Smooth muscle cell (in vitro differentiated cells): ENCODE data around the gene TCF7. TPM values are rescaled to one million over a fixed set of nuclear protein-coding genes. Genes with fewer than 3 reads are reported as not detected.

Experiments
- DNase-seq: peaks from one replicate; lab custom pipeline; 2025; ENCODE audit not compliant: unreplicated experiment; lab: John Stamatoyannopoulos, UW
- H2AFZ ChIP-seq: fragments of 200-600 bp; sonication (generic); 2 replicates; pipeline ENCODE4 v1.6.0; 2016; ENCODE audit warnings: antibody characterized with exemption, low read depth, mild to moderate bottlenecking
- H3F3A ChIP-seq: fragments of 200-600 bp; sonication (generic); 2 replicates; pipeline ENCODE4 v1.6.0; 2017; ENCODE audit warnings: antibody characterized with exemption, low read depth
- H3K27ac ChIP-seq: fragments of 200-600 bp; sonication (generic); 2 replicates; pipeline ENCODE4 v1.5.1; 2016; ENCODE audit warnings: low read depth, mild to moderate bottlenecking
- H3K27me3 ChIP-seq: fragments of 200-600 bp; sonication (generic); 2 replicates; pipeline ENCODE4 v1.6.1; 2016; ENCODE audit warnings: low read depth, mild to moderate bottlenecking
- H3K36me3 ChIP-seq: fragments of 200-600 bp; sonication (generic); 2 replicates; pipeline ENCODE4 v1.5.1; 2016; ENCODE audit warnings: low read depth
- H3K4me1 ChIP-seq: fragments of 200-600 bp; sonication (generic); 2 replicates; pipeline ENCODE4 v1.5.1; 2016; ENCODE audit warnings: low read depth
- H3K4me2 ChIP-seq: fragments of 200-600 bp; sonication (generic); 2 replicates; pipeline ENCODE4 v1.6.0; 2016; ENCODE audit warnings: mild to moderate bottlenecking
- H3K4me3 ChIP-seq: fragments of 200-600 bp; sonication (generic); 2 replicates; pipeline ENCODE4 v1.5.1; 2016; ENCODE audit warnings: mild to moderate bottlenecking
- H3K79me2 ChIP-seq: fragments of 200-600 bp; sonication (generic); 2 replicates; pipeline ENCODE4 v1.6.0; 2016; ENCODE audit warnings: low read depth, mild to moderate bottlenecking
- H3K9ac ChIP-seq: fragments of 200-600 bp; sonication (generic); 2 replicates; pipeline ENCODE4 v1.6.0; 2016; ENCODE audit warnings: low read depth
- H3K9me3 ChIP-seq: fragments of 200-600 bp; sonication (generic); replicated peaks from 2 replicates; pipeline ENCODE4 v1.5.1; 2016; ENCODE audit warnings: low read depth
- H4K20me1 ChIP-seq: fragments of 200-600 bp; sonication (generic); 2 replicates; pipeline ENCODE4 v1.6.0; 2016; ENCODE audit warnings: low read depth
- WGBS: methylation state at CpG from one replicate; pipeline ENCODE4 v1.1.7; 2016; ENCODE audit warnings: low lambda C conversion rate; 5-methylcytosine and 5-hydroxymethylcytosine counted together
- polyA plus RNA-seq: library from polyadenylated mRNA; unstranded; fragments of >200 nt; fragmentation: Nextera tagmentation; extraction: Ambion mirVana; gene quantifications from 2 replicates; pipeline ENCODE4 v1.2.1, GENCODE V29; 2016
- total RNA-seq: library from RNA; depleted of rRNA; stranded (reverse); fragments of >200 nt; gene quantifications from 2 replicates; pipeline ENCODE4 v1.2.3, GENCODE V29; 2014
- TF ChIP-seq, protein P1 (sequence below): fragments of 200-600 bp; sonication (generic); IDR thresholded peaks from 2 replicates; pipeline ENCODE4 v1.5.1; 2017; ENCODE audit warnings: borderline replicate concordance, mild to moderate bottlenecking, antibody characterized with exemption; ENCODE audit not compliant: insufficient read depth, poor library complexity, severe bottlenecking

TCF7 gene
- total and polyA plus RNA-seq, 2 experiments from 2014 or later = 1.8 to 3.4 TPM

DNA sequence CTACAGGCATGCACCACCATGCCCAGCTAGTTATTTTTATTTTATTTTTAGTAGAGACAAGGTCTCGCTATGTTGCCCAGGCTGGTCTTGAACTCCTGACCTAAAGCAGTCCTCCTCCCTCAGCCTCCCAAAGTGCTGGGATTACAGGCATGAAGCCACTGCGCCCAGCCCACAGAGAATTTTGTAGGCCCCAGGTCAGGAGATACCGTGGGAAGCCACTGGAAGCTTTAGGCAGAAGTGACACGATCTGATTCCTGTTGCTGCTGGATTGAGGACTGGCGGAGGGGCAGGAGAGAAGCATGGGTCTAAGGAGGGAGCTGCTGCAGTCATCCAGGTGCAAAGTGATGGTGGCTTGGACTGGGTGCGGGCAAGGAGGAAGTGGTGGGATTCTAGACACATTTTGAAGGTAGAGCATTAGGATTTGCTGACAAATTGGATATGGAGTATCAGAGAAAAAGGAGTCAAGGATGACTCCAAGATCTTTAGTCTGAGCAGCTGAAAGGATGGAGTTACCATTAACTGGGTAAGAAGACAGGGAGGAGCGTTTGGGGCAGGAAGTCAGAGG, 20.7 kb downstream of the TCF7 start:
- H3K79me2 ChIP-seq = peaks cover 5% of the 10 kb centered on the region
- H3K9ac ChIP-seq = no peak overlapping the region
- no peak for DNase-seq
- H3K4me2 ChIP-seq = no peak overlapping the region
- H2AFZ ChIP-seq = no peak overlapping the region
- no peak overlapping the region for H3K4me3 ChIP-seq
- no peaks in the 10 kb centered on the region for H3K4me1 ChIP-seq
- no peaks in the 10 kb centered on the region for H3F3A ChIP-seq
- H3K9me3 ChIP-seq = no peaks in the 10 kb centered on the region
- H4K20me1 ChIP-seq = peaks cover 100% of the 10 kb centered on the region
- WGBS = 98% methylated on average over 7 of the region's 7 CpGs
- H3K27ac ChIP-seq = no peak overlapping the region
- TF ChIP-seq, protein P1, sequence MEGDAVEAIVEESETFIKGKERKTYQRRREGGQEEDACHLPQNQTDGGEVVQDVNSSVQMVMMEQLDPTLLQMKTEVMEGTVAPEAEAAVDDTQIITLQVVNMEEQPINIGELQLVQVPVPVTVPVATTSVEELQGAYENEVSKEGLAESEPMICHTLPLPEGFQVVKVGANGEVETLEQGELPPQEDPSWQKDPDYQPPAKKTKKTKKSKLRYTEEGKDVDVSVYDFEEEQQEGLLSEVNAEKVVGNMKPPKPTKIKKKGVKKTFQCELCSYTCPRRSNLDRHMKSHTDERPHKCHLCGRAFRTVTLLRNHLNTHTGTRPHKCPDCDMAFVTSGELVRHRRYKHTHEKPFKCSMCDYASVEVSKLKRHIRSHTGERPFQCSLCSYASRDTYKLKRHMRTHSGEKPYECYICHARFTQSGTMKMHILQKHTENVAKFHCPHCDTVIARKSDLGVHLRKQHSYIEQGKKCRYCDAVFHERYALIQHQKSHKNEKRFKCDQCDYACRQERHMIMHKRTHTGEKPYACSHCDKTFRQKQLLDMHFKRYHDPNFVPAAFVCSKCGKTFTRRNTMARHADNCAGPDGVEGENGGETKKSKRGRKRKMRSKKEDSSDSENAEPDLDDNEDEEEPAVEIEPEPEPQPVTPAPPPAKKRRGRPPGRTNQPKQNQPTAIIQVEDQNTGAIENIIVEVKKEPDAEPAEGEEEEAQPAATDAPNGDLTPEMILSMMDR = no peak
- no peaks in the 10 kb centered on the region for H3K27me3 ChIP-seq
- H3K36me3 ChIP-seq = no peaks in the 10 kb centered on the region

DNA sequence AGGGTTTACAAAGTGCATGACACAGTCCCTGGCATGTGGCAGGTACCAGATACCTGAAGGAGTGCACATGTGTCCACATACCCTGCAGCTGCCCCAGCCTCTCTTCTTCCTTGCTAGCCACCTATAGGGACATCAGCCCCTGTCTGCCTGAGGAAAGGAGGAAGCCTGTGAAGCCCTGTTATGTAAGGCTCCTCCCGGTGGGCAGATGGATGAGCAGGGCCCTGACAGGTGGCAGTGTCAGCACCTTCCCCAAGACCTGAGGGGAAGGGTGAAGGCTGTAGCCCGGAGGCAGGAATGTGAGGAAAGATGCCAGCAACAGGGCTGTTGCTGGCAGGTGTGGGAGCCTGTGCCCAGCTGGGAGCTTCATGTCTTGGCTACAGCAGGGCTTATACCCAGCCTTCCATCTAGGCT, 21.7 kb downstream of the TCF7 start:
- Histone ChIP-seq H3K9ac (no peak overlapping the region), H2AFZ (no peak overlapping the region), H3K4me2 (no peak overlapping the region), H4K20me1 (peaks cover 100% of the 10 kb centered on the region), H3K79me2 (peaks cover 5% of the 10 kb centered on the region), H3K27ac (no peak overlapping the region), H3K27me3 (no peaks in the 10 kb centered on the region), H3K4me3 (no peak overlapping the region), H3K4me1 (no peaks in the 10 kb centered on the region), H3K9me3 (no peaks in the 10 kb centered on the region), H3F3A (no peaks in the 10 kb centered on the region), H3K36me3 (no peaks in the 10 kb centered on the region)
- 86% methylated on average over 2 of the region's 2 CpGs for WGBS
- DNase-seq = no peak
- TF ChIP-seq, protein P1 = no peak

DNA sequence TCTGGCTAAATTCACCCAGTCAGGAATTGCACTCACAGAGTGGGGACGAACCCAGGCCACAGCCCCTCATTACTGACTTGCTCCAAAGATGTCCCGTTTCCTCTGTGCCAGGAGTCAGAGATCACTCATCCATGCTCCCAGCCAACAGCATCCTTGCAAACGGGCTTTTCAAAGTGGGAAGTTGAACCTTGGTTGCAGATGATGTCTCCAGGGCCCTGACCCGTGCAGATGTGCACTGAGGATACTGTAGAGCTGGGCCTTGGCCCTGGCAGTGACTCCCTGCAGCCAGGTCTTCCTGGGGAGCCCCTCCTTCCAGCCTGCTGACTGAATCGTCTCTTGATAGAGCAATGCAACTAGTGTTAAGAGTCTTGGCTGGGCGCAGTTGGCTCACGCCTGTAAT, 22.3 kb downstream of the TCF7 start:
- TF ChIP-seq, protein P1 = no peak
- peaks cover 100% of the 10 kb centered on the region for H4K20me1 ChIP-seq
- no peaks in the 10 kb centered on the region for H3K27me3 ChIP-seq
- H3K9ac ChIP-seq = no peak overlapping the region
- no peak overlapping the region for H3K4me2 ChIP-seq
- H2AFZ ChIP-seq = no peak overlapping the region
- no peak for DNase-seq
- no peaks in the 10 kb centered on the region for H3K4me1 ChIP-seq
- no peak overlapping the region for H3K27ac ChIP-seq
- H3K9me3 ChIP-seq = no peaks in the 10 kb centered on the region
- 96% methylated on average over 7 of the region's 7 CpGs for WGBS
- peaks cover 5% of the 10 kb centered on the region for H3K79me2 ChIP-seq
- no peak overlapping the region for H3K4me3 ChIP-seq
- H3F3A ChIP-seq = no peaks in the 10 kb centered on the region
- no peaks in the 10 kb centered on the region for H3K36me3 ChIP-seq
